Fibroblast of skin of left biceps (primary cell): ENCODE data around the gene CYP2S1.

Experiments used
- DNase-seq, 2 experiments: peaks; one replicate each; pipeline ENCODE4 v3.0.0-alpha.2; 2013; ENCODE audit warnings: low read depth in 2 of 2

Gene CYP2S1

DNA sequence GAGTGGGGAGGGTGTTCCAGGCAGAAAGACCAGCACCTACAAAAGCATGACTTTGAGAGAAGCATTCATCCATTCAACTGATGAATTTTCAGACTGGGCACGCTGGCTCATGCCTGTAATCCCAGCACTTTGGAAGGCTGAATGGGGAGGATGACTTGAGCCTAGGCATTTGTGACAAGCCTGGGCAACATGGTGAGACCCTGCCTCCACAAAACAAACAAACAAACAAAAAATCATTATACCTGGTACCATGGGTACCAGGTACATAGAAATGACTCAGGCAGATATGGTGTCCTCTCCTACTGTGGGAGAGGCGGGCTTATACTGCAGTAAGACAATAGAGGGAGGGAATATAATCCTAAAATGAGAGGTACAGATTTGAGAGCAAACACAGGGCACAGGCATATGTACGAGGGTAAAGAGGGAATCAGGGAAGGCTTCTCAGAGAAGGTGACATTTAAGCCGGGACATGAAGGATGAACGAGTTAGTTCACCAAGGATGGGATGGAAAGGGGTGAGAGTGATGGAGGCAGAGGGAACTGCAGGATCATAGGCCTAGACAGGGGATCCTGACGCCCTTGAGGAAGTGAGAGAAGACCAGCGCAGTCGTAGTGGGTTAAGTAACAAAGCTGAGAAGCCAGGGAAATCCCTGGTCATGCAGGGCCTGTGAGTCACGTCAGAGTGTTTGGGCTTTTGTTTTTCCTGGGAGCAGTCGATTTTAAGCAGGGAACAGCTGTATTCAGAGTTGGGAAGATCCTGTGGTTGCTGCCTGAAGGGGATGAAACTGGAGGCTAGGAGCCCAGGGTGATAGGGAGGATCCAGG, 2.9 kb downstream of the CYP2S1 start:
- no peak for DNase-seq

DNA sequence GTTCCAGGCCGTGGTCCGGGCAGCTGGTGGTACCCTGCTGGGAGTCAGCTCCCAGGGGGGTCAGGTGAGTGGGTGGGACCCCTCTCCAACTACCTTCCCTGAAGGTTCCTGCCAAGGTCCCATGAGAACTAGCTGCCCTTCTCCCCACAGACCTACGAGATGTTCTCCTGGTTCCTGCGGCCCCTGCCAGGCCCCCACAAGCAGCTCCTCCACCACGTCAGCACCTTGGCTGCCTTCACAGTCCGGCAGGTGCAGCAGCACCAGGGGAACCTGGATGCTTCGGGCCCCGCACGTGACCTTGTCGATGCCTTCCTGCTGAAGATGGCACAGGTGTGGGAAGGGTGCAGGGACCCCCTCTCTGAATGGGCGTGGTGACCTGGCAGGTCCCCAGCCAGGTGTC, 5.5 kb downstream of the CYP2S1 start:
- DNase-seq = no peak

DNA sequence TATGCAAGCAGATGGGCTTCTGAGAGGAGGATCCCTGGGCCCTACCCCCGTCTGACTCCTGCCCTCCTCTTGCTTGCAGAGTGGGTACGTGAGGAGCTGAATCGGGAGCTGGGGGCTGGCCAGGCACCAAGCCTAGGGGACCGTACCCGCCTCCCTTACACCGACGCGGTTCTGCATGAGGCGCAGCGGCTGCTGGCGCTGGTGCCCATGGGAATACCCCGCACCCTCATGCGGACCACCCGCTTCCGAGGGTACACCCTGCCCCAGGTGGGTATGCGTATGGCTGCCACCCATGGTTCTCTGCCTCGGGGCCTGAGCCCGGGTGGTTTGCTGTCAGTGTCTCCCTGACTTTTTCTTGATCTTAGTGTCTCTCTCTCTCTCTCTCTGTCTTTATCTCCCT, 10.4 kb downstream of the CYP2S1 start:
- DNase-seq = no peak

DNA sequence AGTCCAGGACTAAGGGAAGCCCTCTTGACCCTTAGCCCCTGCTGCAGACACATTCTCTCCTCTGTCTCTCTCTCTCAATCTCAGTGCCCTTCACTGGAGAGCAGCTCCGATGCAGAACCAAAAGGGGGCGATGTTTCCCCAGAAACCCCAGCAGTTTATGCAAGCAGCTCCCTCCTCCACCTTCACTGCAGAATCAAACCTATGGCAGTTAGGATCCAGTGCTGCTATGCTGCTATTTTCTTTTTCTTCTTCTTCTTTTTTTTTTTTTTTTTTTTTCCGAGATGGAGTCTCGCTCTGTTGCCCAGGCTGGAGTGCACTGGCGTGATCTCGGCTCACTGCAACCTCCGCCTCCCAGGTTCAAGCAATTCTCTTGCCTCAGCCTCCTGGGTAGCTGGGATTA, 11.3 kb downstream of the CYP2S1 start:
- DNase-seq = peak; percentile 53 to 60

DNA sequence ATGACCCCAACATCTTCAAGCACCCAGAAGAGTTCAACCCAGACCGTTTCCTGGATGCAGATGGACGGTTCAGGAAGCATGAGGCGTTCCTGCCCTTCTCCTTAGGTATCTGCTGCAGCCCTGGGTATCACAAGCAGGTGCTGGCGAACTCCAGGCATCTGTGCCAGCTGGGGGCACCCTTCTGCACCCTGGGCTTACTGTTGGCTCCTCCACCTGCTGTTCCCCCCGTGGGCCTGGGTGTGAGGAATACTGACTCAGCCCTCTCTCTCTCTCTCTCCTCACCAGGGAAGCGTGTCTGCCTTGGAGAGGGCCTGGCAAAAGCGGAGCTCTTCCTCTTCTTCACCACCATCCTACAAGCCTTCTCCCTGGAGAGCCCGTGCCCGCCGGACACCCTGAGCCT, 13.0 kb downstream of the CYP2S1 start:
- DNase-seq = no peak

DNA sequence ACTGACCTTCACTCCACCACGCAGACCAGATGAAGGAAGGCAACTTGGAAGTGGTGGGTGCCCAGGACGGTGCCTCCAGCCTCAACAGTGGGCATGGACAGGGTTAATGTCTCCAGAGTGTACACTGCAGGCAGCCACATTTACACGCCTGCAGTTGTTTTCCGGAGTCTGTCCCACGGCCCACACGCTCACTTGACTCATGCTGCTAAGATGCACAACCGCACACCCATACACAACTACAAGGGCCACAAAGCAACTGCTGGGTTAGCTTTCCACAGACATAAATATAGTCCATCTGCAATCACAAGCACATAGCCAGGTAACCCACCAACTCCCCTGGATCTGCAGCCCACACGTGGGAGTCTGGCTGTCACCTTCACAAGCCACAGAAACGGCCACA, 13.4 kb downstream of the CYP2S1 start:
- no peak for DNase-seq

DNA sequence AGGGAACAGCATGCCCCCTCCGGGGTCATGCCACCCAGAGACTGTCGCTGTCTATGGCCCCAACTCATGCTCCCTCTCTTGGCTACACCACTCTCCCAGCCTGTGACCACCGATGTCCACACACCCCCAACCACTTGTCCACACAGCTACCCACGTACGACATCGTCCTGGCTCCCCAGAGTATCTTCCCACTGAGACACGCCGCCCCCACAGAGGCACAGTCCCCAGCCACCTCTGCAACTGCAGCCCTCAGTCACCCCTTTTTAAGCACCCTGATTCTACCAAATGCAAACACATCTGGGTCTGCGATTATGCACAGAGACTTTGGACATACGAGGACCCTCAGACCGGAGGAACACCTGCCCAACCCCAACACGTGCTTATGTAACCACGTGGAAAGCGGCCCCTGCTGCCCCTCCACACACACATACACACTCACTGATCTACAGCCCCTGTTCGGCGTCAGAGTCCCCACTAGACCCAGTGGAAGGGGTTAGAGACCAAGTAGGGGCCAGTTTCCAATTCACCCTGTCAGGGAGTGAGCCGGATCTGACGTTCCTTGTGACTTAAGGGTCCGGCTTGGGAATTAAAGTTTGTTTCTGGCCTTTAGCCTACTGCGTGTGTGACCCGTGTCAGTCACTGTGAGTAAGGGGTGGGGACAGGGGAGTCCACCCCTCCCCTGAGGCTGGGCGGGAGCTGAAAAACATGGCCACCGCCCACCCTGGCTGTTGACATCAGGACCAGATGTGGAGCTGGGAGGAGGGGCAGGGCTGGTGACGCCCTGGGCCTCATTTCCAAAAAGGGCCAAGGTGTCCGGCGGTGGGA, 14.1 kb downstream of the CYP2S1 start:
- DNase-seq = no peak

DNA sequence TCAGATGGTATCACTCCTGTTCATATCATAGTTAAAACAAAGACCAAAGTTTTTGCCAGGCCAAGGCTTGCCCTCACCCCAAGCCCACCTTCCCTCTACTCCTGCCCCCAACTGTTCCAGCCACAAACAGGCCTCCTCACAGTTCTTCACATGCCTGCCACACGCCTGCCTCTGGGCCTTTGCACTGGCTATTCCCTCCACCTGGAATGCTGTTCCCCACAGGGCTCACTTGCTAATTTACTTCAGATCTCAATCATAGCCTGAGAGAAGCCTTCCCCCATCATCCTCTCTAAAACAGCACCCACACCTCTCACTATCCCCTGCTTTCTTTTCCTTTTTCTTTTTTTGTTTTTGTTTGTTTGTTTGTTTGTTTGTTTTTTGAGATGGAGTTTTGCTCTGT, 21.1 kb downstream of the CYP2S1 start:
- DNase-seq = no peak

DNA sequence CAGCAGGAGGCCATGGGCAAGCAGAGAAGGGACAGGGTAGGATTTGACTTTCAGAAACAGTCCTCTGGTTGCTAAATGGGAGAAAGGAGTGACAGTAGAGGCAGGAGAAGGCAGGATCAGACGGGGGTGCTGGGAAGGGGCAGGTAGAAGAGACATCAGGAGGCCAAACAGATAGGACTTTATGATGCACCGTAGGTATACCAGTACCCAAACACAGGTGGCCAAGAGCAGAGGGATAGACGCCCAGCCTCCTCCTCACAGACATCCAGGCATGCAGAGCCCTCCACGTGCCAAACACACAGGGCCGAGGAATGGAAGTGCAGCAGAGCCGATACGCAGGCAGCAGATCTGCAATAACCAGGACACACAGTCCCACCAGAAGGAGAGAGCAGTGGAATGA, 24.7 kb downstream of the CYP2S1 start:
- DNase-seq = no peak

DNA sequence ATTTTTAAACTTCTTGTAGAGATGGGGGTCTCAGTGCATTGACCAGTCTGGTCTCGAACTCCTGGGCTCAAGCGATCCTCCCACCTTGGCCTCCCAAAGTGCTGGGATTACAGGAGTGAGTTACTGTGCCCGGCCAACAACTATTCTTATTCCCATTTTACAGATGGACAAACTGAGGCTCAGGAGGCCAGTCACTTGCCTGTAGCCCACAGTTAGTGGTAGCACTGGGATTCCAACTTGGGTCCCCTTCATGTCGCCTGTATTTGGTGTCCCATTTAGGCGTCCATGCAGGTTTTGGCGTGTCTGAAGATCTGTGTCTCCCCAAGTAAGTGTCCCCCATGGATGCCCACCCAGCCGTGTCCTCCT, 25.2 kb downstream of the CYP2S1 start:
- no peak for DNase-seq

DNA sequence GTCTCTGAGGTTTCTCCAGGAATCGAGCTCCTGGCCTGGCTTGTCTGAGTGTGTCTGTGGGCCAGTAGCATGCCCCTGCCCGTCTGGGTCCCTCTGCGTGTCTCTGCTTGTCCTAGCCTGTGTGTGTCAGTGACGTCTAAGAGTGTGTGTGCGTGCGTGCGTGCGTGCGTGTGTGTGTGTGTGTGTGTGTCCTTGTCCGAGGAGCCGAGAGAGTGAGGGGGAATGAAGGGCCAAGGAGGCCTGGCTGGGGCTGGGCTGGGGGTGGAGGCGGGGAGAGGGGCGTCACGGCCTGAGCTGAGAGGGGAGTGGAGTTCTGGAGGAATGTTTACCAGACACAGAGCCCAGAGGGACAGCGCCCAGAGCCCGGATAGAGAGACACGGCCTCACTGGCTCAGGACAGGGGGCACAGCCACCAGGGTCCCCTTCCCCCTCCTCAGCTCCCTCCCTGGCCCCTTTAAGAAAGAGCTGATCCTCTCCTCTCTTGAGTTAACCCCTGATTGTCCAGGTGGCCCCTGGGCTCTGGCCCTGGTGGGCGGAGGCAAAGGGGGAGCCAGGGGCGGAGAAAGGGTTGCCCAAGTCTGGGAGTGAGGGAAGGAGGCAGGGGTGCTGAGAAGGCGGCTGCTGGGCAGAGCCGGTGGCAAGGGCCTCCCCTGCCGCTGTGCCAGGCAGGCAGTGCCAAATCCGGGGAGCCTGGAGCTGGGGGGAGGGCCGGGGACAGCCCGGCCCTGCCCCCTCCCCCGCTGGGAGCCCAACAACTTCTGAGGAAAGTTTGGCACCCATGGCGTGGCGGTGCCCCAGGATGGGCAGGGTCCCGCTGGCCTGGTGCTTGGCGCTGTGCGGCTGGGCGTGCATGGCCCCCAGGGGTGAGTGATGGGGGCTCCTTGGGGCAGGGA, 25.8 kb downstream of the CYP2S1 start, which contains the start of gene AXL:
Gene AXL, plus strand, starts transcription at position 609 of the 893 bp plus-strand sequence. Its CDS starts 170 bp downstream, at position 779.
- DNase-seq = peak; percentile 41 to 49

DNA sequence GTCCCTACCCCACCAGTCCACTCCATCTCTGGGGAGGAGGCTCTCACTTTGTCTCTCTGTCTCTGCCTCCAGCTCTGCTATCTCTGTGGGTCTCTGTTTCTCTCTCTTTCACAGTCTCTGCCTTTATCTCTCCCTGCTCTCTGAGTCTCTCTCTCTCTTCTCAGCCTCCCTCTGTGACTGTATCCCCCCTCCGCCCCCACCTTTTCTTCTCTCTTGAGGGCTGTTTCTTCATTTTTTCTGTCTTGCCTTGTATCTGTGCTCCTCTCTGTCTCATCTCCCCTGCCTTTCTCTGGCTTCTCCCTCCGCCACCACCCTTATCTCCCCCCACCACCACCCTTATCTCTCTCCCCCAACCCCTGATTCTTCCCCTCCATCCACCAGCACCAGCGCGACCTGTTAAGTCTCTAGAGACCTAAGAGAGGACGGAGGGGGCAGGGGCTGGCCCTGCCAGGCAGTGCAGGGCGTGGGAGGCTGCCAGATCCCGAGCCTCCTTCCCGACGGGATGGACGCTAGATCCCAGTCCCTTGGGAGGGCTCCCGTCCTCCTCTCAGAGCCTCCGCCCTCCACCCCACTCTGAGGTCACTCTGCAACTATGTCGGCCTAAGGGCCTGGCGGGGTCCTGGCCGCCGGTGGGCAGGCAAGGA, 27.0 kb downstream of the CYP2S1 start:
- no peak for DNase-seq

DNA sequence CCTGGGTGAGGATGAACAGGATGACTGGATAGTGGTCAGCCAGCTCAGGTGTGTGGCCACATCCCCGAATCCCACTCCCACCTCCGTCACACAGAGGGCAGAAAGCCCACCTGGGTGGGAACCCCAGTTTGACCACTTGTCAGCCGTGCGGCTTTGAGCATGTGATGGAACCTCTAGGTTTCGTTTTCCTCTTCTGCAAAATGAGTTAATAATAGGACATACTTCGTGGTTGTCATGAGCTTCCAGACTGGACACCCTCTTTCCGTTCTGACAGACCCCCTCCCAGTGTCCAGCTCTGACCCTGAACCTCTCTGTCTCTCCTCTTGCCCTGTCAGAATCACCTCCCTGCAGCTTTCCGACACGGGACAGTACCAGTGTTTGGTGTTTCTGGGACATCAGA, 27.8 kb downstream of the CYP2S1 start:
- DNase-seq = no peak

DNA sequence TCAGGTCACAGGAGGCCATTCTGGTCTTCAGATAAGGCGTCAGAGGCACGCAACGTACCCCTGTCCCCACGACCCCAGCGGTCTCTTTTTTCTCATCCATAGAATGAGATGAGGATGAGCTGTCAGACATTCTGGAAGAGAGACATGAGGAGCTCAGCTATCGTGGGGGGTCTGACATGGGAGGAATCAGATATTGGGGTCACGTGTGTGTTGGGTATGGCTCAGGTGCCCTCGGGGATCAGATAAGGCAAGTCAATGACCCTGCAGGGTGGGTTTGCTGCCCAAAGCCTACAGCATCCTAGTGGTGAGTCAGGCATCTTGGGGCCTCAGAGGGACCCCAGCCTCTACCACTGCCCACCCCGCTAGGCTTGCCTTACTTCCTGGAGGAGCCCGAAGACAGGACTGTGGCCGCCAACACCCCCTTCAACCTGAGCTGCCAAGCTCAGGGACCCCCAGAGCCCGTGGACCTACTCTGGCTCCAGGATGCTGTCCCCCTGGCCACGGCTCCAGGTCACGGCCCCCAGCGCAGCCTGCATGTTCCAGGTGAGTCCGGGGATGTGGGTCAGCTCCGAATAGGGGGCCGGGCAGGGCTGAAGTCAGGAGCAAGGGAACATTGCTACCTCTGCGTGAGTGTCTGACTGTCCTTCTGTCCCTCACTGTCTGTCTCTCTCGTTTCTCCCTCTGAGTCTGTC, 28.6 kb downstream of the CYP2S1 start:
- DNase-seq = no peak

DNA sequence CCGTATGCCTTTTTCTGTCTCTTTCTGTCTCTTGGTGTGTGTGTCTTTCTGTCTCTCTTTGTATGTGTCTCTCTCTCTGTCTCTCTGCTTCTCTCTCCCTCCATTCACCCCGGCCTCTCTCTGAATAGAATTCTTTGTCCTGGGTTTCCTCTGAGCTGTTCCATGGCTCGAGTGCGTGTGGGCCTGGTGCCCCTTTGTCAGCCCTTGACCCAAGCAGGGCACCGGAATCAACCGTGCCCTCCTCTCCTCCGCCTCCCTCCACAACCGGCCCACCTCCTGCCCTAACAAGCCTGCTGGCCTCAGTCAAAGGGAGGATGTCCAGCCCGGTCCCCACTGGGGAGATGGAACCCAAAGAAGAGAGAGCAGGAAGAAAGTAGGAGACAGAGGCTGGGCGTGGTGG, 29.2 kb downstream of the CYP2S1 start:
- no peak for DNase-seq

DNA sequence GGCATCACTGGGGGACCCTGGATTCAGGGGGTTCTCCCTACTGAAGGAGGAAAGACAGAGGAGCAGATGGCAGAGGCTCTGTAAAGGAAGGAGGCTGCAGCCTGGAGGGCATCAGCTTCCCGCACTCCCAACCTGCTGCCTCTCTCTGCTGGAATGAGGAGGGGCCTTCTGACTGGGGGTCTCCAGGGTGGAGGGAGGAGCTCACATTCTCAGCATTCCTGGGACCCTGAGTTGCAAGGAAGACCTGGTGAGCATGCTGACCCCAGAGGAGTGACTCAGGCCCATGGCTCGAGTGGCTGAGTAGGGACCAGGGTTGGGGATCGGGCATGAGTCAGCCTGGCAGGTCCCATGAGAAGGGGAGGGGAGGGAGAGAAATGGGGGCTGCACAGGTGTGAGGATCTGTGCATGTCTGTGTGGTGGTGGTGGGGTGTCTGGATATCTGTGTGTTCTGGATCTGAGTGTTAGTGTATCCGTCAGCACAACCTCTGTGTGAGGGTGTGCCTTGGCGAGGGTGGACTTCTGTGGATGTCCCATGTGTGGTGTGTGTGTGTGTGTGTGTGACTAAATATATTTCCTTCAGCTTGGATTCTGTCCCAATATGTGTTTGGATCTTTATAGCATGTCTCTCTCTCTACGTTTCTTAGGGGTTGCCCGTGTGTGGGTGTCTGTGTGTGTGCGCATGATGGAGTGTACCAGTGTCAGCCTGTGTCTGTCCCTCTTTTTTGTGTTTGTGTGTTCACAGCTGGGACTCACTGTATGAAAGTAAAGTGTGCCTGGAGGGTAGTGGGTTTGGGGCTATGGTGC, 30.6 kb downstream of the CYP2S1 start:
- peak; percentile 54 to 59 for DNase-seq

DNA sequence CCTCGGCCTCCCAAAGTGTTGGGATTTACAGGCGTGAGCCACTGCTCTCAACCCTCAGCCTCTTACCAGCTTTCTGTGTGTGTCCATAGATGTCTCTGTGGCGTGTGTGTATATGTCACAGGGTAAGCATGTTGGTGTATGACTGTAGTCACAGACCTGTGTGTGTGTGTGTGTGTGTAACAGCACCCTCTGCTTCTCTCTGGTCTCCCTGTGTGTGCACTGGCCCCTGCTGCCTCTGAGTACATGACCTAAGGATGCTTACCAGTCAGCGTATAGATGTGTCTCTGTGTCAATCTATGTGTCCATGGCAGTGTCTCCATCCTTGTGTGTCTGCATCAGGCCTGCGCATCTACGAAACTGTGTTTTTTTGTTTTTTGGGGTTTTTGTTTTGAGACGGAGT, 31.6 kb downstream of the CYP2S1 start:
- DNase-seq = no peak

DNA sequence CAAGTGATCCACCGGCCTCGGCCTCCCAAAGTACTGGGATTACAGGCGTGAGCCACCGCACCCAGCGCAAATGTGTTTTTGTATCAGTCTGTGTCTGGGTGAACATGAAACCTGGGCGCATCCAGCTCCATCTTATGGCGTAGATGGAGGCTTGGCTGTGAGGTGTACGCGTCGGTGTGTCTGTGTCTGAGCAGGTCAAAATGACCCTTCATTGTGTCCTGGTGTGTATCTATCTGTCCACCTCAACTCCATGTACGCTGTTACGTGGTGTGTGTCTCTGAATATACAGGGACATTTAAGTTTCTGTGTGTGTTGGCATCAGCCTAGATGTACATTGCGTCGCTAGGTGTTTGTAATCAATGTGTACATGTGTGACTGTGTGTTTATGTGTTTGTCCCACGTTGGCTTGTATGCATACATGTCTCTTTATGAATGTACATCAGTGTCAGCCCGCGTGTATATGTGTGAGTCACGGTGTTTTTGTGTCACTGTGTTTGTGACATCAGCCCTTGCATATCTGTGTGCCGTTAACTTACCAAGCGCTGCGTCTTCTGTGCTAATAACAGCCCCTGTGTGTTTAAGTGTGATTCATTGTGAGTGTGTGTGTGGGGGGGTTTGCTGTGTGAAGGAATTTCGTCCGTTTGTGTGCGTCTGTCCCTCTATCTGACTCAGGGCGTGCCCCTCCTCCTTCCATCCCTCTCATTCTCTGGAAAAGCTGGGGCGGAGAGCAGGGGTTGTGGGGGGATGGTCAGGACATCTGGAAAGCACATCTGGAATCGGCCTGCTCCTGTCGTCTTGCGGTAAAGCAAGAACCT, 32.4 kb downstream of the CYP2S1 start:
- peak; percentile 95 to 97 for DNase-seq
